ENCODE results near the gene IFNA4. TPM values are rescaled to one million over a fixed set of nuclear protein-coding genes. Genes with fewer than 3 reads are reported as not detected.
"Not testable (repeated sequence)": the region's sequence is repeated elsewhere in the genome, so short reads cannot be mapped to it uniquely, and the experiment has no call there.

The IFNA4 gene
- total RNA-seq, 2 experiments from 2014 or later: not detected

DNA sequence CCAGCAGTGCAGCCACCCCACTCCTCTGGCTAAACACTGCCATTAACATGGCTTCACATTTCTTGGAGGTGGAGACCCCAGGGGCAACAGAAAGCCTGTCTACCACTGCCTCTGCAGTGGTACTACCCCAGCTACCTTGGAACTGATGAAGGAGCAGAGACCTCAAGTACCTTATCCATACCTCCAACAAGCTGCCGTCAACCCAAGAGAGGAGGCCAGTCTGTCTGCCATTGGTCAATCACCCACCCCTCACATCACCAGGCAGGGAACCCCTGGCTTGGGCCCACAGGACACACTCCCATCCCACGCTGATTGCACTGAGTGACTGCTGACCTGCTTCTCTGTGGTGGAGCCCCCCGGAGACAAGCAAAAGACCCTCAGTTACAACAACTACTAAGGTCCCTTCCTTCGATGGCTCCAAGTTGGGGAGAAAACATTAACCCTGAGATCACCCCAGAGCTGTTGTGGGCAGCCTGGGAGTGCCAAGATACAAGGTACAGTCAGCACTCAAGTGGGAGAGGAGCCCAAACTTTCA, 46.8 kb upstream of the IFNA4 start:
- Histone ChIP-seq H3K4me1 (ENCODE audit: insufficient read depth, low read length, poor library complexity, severe bottlenecking) (no peaks in the 10 kb centered on the region), H3K9me3 (ENCODE audit: low read length) (no peaks in the 10 kb centered on the region), H3K4me3 (ENCODE audit: low read depth, low read length, poor library complexity, severe bottlenecking) (no peak overlapping the region), H3K9me2 (ENCODE audit: insufficient read depth, low read length) (no peaks in the 10 kb centered on the region), H3K27ac (ENCODE audit: low read depth, low read length, poor library complexity, severe bottlenecking) (no peak overlapping the region), H4K20me1 (ENCODE audit: insufficient read depth, low read length) (no peaks in the 10 kb centered on the region), H3K36me3 (ENCODE audit: insufficient read depth, low read length) (no peaks in the 10 kb centered on the region), H3K4me2 (ENCODE audit: low read length) (no peak overlapping the region), H3K79me2 (ENCODE audit: insufficient read depth, low read depth, low read length) (no peaks in the 10 kb centered on the region), H2AFZ (ENCODE audit: low read length) (no peak overlapping the region)
- TF ChIP-seq, protein P1, sequence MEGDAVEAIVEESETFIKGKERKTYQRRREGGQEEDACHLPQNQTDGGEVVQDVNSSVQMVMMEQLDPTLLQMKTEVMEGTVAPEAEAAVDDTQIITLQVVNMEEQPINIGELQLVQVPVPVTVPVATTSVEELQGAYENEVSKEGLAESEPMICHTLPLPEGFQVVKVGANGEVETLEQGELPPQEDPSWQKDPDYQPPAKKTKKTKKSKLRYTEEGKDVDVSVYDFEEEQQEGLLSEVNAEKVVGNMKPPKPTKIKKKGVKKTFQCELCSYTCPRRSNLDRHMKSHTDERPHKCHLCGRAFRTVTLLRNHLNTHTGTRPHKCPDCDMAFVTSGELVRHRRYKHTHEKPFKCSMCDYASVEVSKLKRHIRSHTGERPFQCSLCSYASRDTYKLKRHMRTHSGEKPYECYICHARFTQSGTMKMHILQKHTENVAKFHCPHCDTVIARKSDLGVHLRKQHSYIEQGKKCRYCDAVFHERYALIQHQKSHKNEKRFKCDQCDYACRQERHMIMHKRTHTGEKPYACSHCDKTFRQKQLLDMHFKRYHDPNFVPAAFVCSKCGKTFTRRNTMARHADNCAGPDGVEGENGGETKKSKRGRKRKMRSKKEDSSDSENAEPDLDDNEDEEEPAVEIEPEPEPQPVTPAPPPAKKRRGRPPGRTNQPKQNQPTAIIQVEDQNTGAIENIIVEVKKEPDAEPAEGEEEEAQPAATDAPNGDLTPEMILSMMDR (conservative IDR thresholded peaks at IDR 0.05; ENCODE audit: low read length): no peak
- no peak for TF ChIP-seq EZH2phosphoT487 (IDR thresholded peaks at IDR 0.05; ENCODE audit: borderline replicate concordance, low read depth, low read length)
- POLR2A ChIA-PET: no interaction called here
- intact Hi-C loops (cut with micrococcal nuclease; ENCODE audit: unreplicated experiment): no loop called here
- CTCF ChIA-PET (ENCODE audit: unreplicated experiment): no interaction called here
- no TSS peak for BruUV-seq (replicated peaks)
- DNase-seq (ENCODE audit: low spot score): no peak

DNA sequence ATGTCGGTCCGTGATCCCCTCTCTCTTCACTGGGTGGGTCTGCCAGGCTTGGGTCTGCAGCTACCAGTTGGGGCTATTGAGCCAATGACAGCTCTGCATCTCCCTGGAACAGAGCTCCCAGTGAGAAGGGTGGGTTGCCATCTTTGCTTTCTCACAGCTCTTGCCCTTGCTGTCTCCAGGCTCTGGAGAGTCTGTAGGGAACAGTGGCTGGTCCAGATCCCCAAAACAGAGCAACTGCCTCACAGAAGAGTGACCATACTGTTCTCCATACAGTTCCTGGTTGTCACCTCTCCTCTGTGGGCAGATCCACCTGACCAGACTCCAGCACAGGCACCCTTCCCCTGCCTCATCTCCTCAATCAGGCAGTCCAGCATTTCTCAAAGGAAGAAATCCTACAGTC, 45.9 kb upstream of the IFNA4 start:
- CTCF ChIA-PET (ENCODE audit: unreplicated experiment): no interaction called here
- intact Hi-C loops (cut with micrococcal nuclease; ENCODE audit: unreplicated experiment): no loop called here
- POLR2A ChIA-PET: no interaction called here

DNA sequence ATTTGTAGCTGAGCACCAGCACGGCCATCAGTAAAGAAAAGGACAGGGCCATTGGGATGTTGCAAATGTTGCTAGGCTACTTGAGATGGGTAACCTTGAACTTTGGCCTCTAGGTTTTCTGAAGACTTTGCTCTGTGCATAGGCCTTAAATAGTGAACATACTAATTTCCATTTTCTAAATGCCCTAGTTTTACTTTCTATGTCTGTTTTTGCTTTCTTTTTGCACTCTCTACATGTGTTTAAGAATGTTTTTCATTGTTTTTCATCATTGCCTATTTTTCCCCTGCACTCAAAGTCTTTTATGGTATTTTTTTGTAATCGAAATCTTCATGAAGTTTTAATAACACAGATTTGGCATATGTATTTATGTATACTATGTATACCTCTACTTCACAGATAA, 40.7 kb upstream of the IFNA4 start, which contains the start of gene IFNA17:
Gene IFNA17 (minus strand): TSS at position 101 of the 400 bp plus-strand sequence. CDS start 49 bp downstream, at position 52.
- H3K27ac ChIP-seq (ENCODE audit: low read depth, low read length, poor library complexity, severe bottlenecking): no peak within 1 kb of the TSS
- H3K79me2 ChIP-seq (ENCODE audit: insufficient read depth, low read depth, low read length): no peaks in the 10 kb centered on the region
- no peaks in the 10 kb centered on the region for H3K4me1 ChIP-seq (ENCODE audit: insufficient read depth, low read length, poor library complexity, severe bottlenecking)
- H4K20me1 ChIP-seq (ENCODE audit: insufficient read depth, low read length): no peaks in the 10 kb centered on the region
- CTCF ChIA-PET (ENCODE audit: unreplicated experiment): no interaction called here
- POLR2A ChIA-PET: interaction anchor here (0.6 kb wide), 1 partner anchor 979 kb away, joined by 7 read pairs; no protein-coding TSS in a partner anchor
- DNase-seq (ENCODE audit: low spot score): no peak
- H3K36me3 ChIP-seq (ENCODE audit: insufficient read depth, low read length): no peaks in the 10 kb centered on the region
- H3K9me3 ChIP-seq (ENCODE audit: low read length): no peaks in the 10 kb centered on the region
- no peak within 1 kb of the TSS for H3K4me2 ChIP-seq (ENCODE audit: low read length)
- no peak within 1 kb of the TSS for H3K4me3 ChIP-seq (ENCODE audit: low read depth, low read length, poor library complexity, severe bottlenecking)
- intact Hi-C loops (cut with micrococcal nuclease; ENCODE audit: unreplicated experiment): no loop called here
- H3K9me2 ChIP-seq (ENCODE audit: insufficient read depth, low read length): no peaks in the 10 kb centered on the region
- TF ChIP-seq EZH2phosphoT487 (IDR thresholded peaks at IDR 0.05; ENCODE audit: borderline replicate concordance, low read depth, low read length): no peak
- TF ChIP-seq, protein P1 (conservative IDR thresholded peaks at IDR 0.05; ENCODE audit: low read length): no peak
- BruUV-seq (replicated peaks): no TSS peak
- no peak within 1 kb of the TSS for H2AFZ ChIP-seq (ENCODE audit: low read length)

More for the DNA sequence above, 45.9 kb upstream of the IFNA4 start:
- no peaks in the 10 kb centered on the region for H3K9me2 ChIP-seq (ENCODE audit: insufficient read depth, low read length)
- H4K20me1 ChIP-seq (ENCODE audit: insufficient read depth, low read length): no peaks in the 10 kb centered on the region
- BruUV-seq (replicated peaks): no TSS peak
- TF ChIP-seq, protein P1 (conservative IDR thresholded peaks at IDR 0.05; ENCODE audit: low read length): no peak
- no peak for TF ChIP-seq EZH2phosphoT487 (IDR thresholded peaks at IDR 0.05; ENCODE audit: borderline replicate concordance, low read depth, low read length)
- no peaks in the 10 kb centered on the region for H3K4me1 ChIP-seq (ENCODE audit: insufficient read depth, low read length, poor library complexity, severe bottlenecking)
- H2AFZ ChIP-seq (ENCODE audit: low read length): no peak overlapping the region
- no peak overlapping the region for H3K4me3 ChIP-seq (ENCODE audit: low read depth, low read length, poor library complexity, severe bottlenecking)
- no peaks in the 10 kb centered on the region for H3K9me3 ChIP-seq (ENCODE audit: low read length)
- H3K79me2 ChIP-seq (ENCODE audit: insufficient read depth, low read depth, low read length): no peaks in the 10 kb centered on the region
- no peak for DNase-seq (ENCODE audit: low spot score)
- H3K36me3 ChIP-seq (ENCODE audit: insufficient read depth, low read length): no peaks in the 10 kb centered on the region
- no peak overlapping the region for H3K27ac ChIP-seq (ENCODE audit: low read depth, low read length, poor library complexity, severe bottlenecking)
- H3K4me2 ChIP-seq (ENCODE audit: low read length): no peak overlapping the region

DNA sequence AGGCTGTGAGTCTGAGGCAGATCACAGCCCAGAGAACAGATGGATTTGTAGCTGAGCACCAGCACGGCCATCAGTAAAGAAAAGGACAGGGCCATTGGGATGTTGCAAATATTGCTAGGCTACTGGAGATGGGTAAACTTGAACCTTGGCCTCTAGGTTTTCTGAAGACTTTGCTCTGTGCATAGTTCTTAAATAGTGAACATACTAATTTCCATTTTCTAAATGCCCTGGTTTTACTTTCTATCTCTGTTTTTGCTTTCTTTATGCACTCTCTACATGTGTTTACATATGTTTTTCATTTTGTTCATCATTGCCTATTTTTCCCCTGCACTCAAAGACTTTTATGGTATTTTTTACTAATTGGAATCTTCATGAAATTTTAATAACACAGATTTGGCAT, 29.8 kb upstream of the IFNA4 start, which contains the start of gene IFNA16:
Gene IFNA16 (minus strand): TSS at position 101 of the 400 bp plus-strand sequence. CDS start 6 bp downstream, at position 95.
- H3K9me3 ChIP-seq (ENCODE audit: low read length); H3K4me1 ChIP-seq (ENCODE audit: insufficient read depth, low read length, poor library complexity, severe bottlenecking); DNase-seq (ENCODE audit: low spot score); H3K36me3 ChIP-seq (ENCODE audit: insufficient read depth, low read length); H3K79me2 ChIP-seq (ENCODE audit: insufficient read depth, low read depth, low read length); H3K9me2 ChIP-seq (ENCODE audit: insufficient read depth, low read length); H2AFZ ChIP-seq (ENCODE audit: low read length); POLR2A ChIA-PET; BruUV-seq (replicated peaks); H4K20me1 ChIP-seq (ENCODE audit: insufficient read depth, low read length); intact Hi-C loops (cut with micrococcal nuclease; ENCODE audit: unreplicated experiment); H3K4me2 ChIP-seq (ENCODE audit: low read length); H3K27ac ChIP-seq (ENCODE audit: low read depth, low read length, poor library complexity, severe bottlenecking); H3K4me3 ChIP-seq (ENCODE audit: low read depth, low read length, poor library complexity, severe bottlenecking); CTCF ChIA-PET (ENCODE audit: unreplicated experiment): not testable (repeated sequence)

Data from OCI-LY7 (cell line).